ENCODE data around the gene FAAH2. TPM values are rescaled to one million over a fixed set of nuclear protein-coding genes. Genes with fewer than 3 reads are reported as not detected.

Gene FAAH2
- total and polyA plus RNA-seq, 2 donors (not counting 3 experiments of a cell fraction or from before 2014, with no cell fraction given), result 0.06 to 0.15 TPM

DNA sequence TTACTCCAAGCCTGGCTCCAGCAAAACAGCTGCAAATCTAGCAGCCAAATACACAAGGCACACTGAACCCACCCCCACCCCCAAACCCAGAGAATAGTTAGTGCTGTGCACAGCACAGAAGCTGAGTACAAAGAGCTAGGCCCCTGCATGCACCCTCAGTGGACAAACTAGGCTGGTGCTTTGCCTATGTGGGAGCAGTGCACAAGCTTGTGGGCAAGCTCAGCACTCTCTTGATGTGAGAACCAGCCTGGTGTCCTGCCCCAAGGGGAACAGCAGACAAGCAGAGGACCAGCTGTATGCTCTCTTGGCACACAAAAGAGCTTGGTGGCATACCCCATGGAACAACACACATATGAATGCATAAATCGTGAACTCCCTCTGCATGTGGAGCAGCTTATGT, 81.7 kb downstream of the FAAH2 start:
- TF ChIP-seq, protein P1, sequence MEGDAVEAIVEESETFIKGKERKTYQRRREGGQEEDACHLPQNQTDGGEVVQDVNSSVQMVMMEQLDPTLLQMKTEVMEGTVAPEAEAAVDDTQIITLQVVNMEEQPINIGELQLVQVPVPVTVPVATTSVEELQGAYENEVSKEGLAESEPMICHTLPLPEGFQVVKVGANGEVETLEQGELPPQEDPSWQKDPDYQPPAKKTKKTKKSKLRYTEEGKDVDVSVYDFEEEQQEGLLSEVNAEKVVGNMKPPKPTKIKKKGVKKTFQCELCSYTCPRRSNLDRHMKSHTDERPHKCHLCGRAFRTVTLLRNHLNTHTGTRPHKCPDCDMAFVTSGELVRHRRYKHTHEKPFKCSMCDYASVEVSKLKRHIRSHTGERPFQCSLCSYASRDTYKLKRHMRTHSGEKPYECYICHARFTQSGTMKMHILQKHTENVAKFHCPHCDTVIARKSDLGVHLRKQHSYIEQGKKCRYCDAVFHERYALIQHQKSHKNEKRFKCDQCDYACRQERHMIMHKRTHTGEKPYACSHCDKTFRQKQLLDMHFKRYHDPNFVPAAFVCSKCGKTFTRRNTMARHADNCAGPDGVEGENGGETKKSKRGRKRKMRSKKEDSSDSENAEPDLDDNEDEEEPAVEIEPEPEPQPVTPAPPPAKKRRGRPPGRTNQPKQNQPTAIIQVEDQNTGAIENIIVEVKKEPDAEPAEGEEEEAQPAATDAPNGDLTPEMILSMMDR (IDR thresholded peaks at IDR 0.05; ENCODE audit: extremely low read depth in 1 of 2, insufficient read depth in 1 of 2, low read depth in 1 of 2, low read length in 2 of 2), result no peak
- TF ChIP-seq, protein P2, sequence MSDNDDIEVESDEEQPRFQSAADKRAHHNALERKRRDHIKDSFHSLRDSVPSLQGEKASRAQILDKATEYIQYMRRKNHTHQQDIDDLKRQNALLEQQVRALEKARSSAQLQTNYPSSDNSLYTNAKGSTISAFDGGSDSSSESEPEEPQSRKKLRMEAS (IDR thresholded peaks at IDR 0.05; ENCODE audit: insufficient read depth, insufficient read length), result no peak
- no peak for TF ChIP-seq POLR2AphosphoS5 (IDR thresholded peaks at IDR 0.05; ENCODE audit: insufficient read depth, low read depth, low read length)
- no peak for TF ChIP-seq MYC (IDR thresholded peaks at IDR 0.05; ENCODE audit: low read depth, low read length)
- TF ChIP-seq GATA2 (IDR thresholded peaks at IDR 0.05; ENCODE audit: insufficient read depth, insufficient read length, low read depth, low read length), result no peak
- Histone ChIP-seq H3K36me3 (ENCODE audit: control insufficient read depth in 2 of 2, extremely low read depth in 1 of 2, insufficient read depth in 2 of 2, low read length in 2 of 2) (no peaks in the 10 kb centered on the region), H2AFZ (ENCODE audit: low read depth, low read length) (no peak overlapping the region), H3K4me1 (ENCODE audit: control insufficient read depth, extremely low read depth, insufficient read depth, low read length) (no peaks in the 10 kb centered on the region), H3K27ac (ENCODE audit: insufficient read depth, low read depth, low read length) (no peak overlapping the region), H3K4me2 (ENCODE audit: insufficient read depth, low read length) (no peak overlapping the region), H3K27me3 (ENCODE audit: control insufficient read depth in 2 of 2, insufficient read depth in 2 of 2, low read length in 2 of 2) (no peaks in the 10 kb centered on the region), H4K20me1 (replicated peaks; ENCODE audit: control insufficient read depth, extremely low read depth, insufficient read depth, low read length) (no peaks in the 10 kb centered on the region), H3K9ac (replicated peaks; ENCODE audit: extremely low read depth, insufficient read depth, low read length) (no peak overlapping the region), H3K4me3 (replicated peaks in 1 of 3; ENCODE audit: insufficient read depth in 1 of 3, low read depth in 1 of 3, low read length in 3 of 3) (no peak overlapping the region), H3K9me3 (replicated peaks; ENCODE audit: control insufficient read depth, insufficient read depth, low read length) (no peaks in the 10 kb centered on the region), H3K9me1 (replicated peaks; ENCODE audit: control insufficient read depth, extremely low read depth, insufficient read depth, low read length) (no peaks in the 10 kb centered on the region), H3K79me2 (ENCODE audit: control insufficient read depth, insufficient read depth, low read length) (no peaks in the 10 kb centered on the region)
- CTCF ChIA-PET, result no interaction called here
- POLR2A ChIA-PET, result no interaction called here
- intact Hi-C loops (cut with micrococcal nuclease), result no loop called here
- no peak for FAIRE-seq
- dilution Hi-C loops (cut with MboI; ENCODE audit: extremely low pct_ligation_motif_present, low sequenced_read_pairs), result no loop called here
- no TSS peak for BruUV-seq (replicated peaks)
- DNase-seq (ENCODE audit: low read depth, low spot score), result no peak

DNA sequence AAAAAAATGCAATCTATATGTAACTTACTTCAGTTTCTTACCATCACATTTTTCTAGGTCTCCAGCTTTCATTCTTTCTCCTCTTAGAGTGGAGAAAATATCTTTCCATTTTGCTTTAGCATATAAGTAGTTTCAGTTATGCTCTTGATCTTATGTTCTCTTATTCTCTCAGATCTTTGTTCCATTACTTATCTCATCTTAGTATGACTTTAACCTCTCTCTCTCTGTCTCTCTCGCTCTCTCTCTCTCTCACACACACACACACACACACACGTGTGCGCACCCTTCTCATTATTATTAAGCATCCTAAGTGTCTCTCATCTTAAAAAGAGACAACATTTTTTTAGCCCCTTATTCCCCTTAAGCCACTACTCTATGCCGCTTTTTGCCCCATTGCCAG, 92.8 kb downstream of the FAAH2 start:
- Histone ChIP-seq H3K4me3 (replicated peaks in 1 of 3; ENCODE audit: insufficient read depth in 1 of 3, low read depth in 1 of 3, low read length in 3 of 3) (no peak overlapping the region), H3K9me3 (replicated peaks; ENCODE audit: control insufficient read depth, insufficient read depth, low read length) (no peaks in the 10 kb centered on the region), H3K79me2 (ENCODE audit: control insufficient read depth, insufficient read depth, low read length) (no peaks in the 10 kb centered on the region), H3K4me1 (ENCODE audit: control insufficient read depth, extremely low read depth, insufficient read depth, low read length) (no peaks in the 10 kb centered on the region), H3K27ac (ENCODE audit: insufficient read depth, low read depth, low read length) (no peak overlapping the region), H3K9ac (replicated peaks; ENCODE audit: extremely low read depth, insufficient read depth, low read length) (no peak overlapping the region), H3K36me3 (ENCODE audit: control insufficient read depth in 2 of 2, extremely low read depth in 1 of 2, insufficient read depth in 2 of 2, low read length in 2 of 2) (no peaks in the 10 kb centered on the region), H3K27me3 (ENCODE audit: control insufficient read depth in 2 of 2, insufficient read depth in 2 of 2, low read length in 2 of 2) (no peaks in the 10 kb centered on the region), H2AFZ (ENCODE audit: low read depth, low read length) (no peak overlapping the region), H3K4me2 (ENCODE audit: insufficient read depth, low read length) (no peak overlapping the region), H4K20me1 (replicated peaks; ENCODE audit: control insufficient read depth, extremely low read depth, insufficient read depth, low read length) (no peaks in the 10 kb centered on the region), H3K9me1 (replicated peaks; ENCODE audit: control insufficient read depth, extremely low read depth, insufficient read depth, low read length) (no peaks in the 10 kb centered on the region)
- FAIRE-seq (no peak), DNase-seq (ENCODE audit: low read depth, low spot score) (no peak)
- intact Hi-C loops (cut with micrococcal nuclease), result no loop called here
- BruUV-seq (replicated peaks), result no TSS peak
- ChIA-PET CTCF (no interaction called here), POLR2A (no interaction called here)
- dilution Hi-C loops (cut with MboI; ENCODE audit: extremely low pct_ligation_motif_present, low sequenced_read_pairs), result no loop called here
- TF ChIP-seq EZH2 (IDR thresholded peaks at IDR 0.05; ENCODE audit: borderline replicate concordance, low read depth, low read length, severe bottlenecking), result no peak
- TF ChIP-seq POLR2A (IDR thresholded peaks at IDR 0.05; ENCODE audit: low read depth, low read length), result no peak
- no peak for TF ChIP-seq FOS (IDR thresholded peaks at IDR 0.05; ENCODE audit: borderline replicate concordance, insufficient read depth, low read length)
- no peak for TF ChIP-seq JUN (IDR thresholded peaks at IDR 0.05; ENCODE audit: borderline replicate concordance, insufficient read depth, insufficient read length, low read depth)
- TF ChIP-seq, protein P2 (IDR thresholded peaks at IDR 0.05; ENCODE audit: insufficient read depth, insufficient read length), result no peak
- no peak for TF ChIP-seq MYC (IDR thresholded peaks at IDR 0.05; ENCODE audit: low read depth, low read length)
- no peak for TF ChIP-seq GATA2 (IDR thresholded peaks at IDR 0.05; ENCODE audit: insufficient read depth, insufficient read length, low read depth, low read length)
- no peak for TF ChIP-seq POLR2AphosphoS5 (IDR thresholded peaks at IDR 0.05; ENCODE audit: insufficient read depth, low read depth, low read length)
- TF ChIP-seq, protein P1 (IDR thresholded peaks at IDR 0.05; ENCODE audit: extremely low read depth in 1 of 2, insufficient read depth in 1 of 2, low read depth in 1 of 2, low read length in 2 of 2), result no peak

All from endothelial cell of umbilical vein (primary cell).